GM21390 (cell line): ENCODE results near the gene KATNAL1.
"Not testable (repeated sequence)": the region's sequence is repeated elsewhere in the genome, so short reads cannot be mapped to it uniquely, and the experiment has no call there.

Experiments
- ATAC-seq: cut with Tn5 transposase; IDR thresholded peaks from one replicate; pipeline ENCODE4 v1.9.1; 2021; ENCODE audit not compliant: unreplicated experiment

KATNAL1 gene

DNA sequence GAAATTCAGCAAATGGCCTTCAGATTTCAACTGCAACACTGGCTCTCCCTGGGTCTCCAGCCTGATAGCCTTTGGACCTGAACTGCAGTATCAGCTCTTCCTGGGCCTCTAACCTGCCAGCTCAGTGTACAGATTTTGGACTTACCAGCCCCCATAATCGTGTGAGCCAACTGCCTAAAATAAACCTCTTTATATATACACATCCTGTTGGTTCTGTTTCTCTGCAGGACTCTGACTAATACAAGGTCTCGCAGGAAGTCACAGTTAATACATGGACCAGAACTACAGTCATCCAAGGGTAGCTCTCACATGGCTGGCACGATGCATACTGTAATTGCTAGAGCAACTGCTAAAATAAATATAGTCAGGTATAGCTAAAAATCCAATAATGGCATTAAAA lies 85.1 kb downstream of the KATNAL1 start:
- no peak for ATAC-seq

GRCh38 chr13:30216111-30216510 lies 91.2 kb downstream of the KATNAL1 start:
- ATAC-seq = no peak

GRCh38 chr13:30212256-30212655 lies 95.1 kb downstream of the KATNAL1 start:
- no peak for ATAC-seq

DNA sequence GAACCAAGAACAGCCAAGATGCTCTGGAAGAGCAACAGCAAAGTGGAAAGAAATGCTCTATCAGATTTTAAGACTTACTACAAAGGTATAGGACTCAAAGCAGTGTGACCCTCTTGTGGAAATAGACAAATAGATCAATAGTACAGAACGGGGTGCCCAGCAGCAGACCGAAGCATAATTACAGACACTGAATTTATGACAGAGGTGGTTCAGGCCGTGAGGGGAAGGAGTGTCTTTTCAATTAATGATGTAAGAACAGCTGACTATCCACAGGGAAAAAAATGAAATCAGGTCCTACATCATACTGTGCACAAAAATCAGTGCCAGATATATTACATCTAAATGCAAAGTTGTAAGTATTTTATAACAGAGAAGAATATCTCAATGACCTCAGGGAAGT lies 95.6 kb downstream of the KATNAL1 start:
- ATAC-seq = no peak

GRCh38 chr13:30204564-30204963 lies 102.8 kb downstream of the KATNAL1 start:
- no peak for ATAC-seq

DNA sequence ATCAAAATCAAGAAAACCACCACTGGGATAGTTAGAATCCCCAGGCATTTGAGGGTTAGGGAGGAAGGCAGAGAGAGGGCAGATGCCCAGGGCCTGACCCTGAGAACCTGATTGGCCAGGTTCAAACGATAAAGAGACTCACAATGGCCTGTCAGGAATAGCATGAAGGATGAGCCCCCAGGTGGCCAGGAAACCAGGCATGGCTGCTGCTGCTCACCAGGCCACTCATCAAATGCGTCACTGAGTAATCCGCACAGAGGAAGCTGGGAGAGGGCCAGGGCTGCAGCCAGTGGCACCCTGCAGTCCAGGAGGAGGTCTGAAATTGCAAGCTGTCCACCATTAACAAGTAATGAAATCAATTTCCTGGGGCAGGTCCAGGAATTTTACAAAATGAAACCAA lies 111.3 kb downstream of the KATNAL1 start:
- no peak for ATAC-seq

GRCh38 chr13:30194906-30195305 lies 112.4 kb downstream of the KATNAL1 start:
- ATAC-seq = no peak

DNA sequence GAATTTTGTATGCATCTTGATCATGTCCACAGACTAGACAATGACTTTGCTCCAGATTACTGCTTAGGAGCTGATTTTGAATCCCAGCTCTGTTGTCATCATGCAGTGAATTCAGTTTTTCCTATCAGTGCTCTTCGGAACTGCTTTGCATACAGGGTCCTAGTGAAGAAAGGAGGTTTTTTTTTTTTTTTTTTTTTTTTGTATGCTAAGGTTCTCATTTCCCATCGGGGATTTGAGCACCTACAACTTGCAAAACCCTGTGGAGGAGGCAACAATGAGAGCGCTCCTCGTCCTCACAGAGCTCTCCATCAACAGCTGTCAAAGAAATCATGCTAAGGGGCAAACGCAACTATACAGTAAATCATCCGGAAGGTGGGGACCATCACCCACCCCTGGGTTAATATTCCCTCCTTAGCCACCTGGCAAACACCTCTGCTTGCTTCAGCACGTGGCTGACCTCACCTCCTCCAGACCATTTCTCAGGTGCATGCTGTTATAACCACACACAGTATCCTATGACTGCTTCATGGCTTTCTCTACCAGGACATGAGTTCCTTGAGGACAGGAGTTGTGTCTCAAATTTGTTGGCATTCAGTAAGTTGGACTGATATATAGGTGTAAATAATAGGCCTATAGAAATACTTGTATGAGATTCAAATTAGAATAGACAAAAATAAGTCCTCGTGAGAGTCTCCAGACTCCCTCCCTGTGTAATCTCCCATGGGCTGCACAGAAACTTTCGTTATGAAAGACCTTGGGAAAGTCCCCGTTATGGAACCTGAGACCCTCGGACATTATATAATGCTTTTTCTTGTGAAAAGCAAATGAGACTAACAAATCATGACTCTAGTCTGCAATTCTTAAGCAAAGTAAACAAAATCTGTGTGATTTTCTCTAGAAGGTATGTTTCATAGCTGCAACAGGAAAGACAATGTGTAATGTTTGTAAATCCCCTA lies 113.8 kb downstream of the KATNAL1 start:
- ATAC-seq = no peak

GRCh38 chr13:30192320-30193093 lies 114.8 kb downstream of the KATNAL1 start:
- no peak for ATAC-seq

GRCh38 chr13:30191491-30192100 lies 115.8 kb downstream of the KATNAL1 start:
- no peak for ATAC-seq

GRCh38 chr13:30186634-30187415 lies 120.5 kb downstream of the KATNAL1 start:
- no peak for ATAC-seq

GRCh38 chr13:30181888-30182651 lies 125.3 kb downstream of the KATNAL1 start:
- ATAC-seq = no peak

- no peak for ATAC-seq
These were observed 127.6 kb downstream of the KATNAL1 start for GRCh38 chr13:30179597-30180276.

DNA sequence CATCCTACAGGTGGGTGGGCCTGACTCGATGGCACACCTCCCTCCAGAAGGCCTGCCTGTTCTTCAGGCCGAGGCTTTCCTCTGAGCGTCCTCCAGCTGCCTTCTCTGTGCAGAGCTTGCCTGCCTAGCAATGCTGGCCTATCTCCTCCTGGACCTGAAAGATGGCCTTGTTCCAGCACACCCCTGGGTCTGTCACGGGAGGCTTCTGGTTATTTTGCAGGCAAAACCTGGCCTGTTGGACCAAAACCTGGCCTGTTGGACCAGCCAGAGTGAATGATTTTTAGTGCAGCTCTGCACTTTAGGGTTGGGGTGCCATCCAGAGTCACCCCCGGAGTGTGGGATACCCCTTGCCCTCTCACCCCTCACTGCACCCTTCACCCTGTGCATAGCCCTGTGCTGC lies 128.4 kb downstream of the KATNAL1 start:
- ATAC-seq = no peak

DNA sequence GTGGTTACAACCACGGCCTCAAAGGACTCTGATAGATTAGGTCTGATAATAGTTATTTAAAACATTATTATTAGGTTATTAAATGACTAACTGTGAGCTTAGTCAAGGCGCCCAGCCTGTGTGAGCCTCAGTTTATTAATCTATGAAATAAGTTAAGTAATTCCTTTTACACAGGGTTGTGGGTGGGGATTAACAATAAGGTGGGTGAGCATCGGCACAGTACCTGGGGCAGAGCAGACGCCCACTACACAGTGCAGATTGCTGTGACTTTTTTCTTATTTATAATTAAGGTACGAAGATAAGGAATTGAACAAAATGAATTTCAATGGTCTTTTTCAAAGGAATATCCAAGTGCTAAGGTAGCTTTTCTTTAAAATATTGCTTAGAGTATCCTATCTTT lies 132.2 kb downstream of the KATNAL1 start:
- ATAC-seq = no peak

DNA sequence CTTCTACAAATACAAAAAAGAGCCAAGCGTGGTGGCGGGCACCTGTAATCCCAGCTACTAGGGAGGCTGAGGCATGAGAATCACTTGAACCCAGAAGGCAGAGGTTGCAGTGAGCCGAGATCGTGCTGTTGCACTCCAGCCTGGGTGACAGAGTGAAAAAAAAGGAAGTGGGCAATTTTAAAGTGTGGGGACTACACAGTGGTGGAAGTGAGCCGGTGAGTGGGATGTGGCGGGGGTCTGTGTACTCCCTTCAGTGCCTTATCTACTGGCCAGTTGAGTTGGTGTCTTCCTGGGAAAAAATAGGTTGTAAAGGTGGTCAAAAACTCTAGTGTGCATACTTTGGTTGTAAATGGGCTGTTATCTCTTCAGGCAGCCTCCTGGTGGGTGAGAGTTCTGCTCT lies 133.1 kb downstream of the KATNAL1 start:
- ATAC-seq = not testable (repeated sequence)

- ATAC-seq = no peak
These were observed 134.1 kb downstream of the KATNAL1 start for GRCh38 chr13:30173303-30173610.

GRCh38 chr13:30172593-30173302 lies 134.6 kb downstream of the KATNAL1 start:
- ATAC-seq = no peak

DNA sequence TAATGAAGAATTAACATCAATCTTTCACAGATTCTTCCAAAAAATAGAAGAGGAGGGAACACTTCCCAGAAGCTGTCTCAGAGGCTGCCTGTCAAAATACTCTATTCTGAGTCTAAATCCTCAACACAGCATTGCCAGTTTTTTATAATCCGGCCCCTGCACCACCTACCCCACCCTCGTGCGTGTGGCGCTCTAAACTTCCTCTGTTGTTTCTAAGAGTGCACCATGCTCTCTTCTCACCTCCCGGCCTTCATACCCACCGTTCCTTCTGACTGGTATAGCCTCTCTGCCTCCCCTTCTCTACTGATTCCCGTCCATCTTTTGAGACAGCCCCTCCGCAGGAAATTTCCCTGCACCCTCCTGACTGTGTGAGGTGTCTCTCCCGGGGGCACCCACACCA lies 136.8 kb downstream of the KATNAL1 start:
- ATAC-seq = no peak
